Brain microvascular endothelial cell (primary cell): ENCODE results near the gene RUNX1.
A peak's percentile ranks its signal among the peaks of the same experiment; 100 is the strongest.

Experiments
- DNase-seq: peaks from one replicate; pipeline ENCODE4 v3.0.0-alpha.2; 2020
- H3K27ac ChIP-seq: fragments of 250-450 bp; sonication (Bioruptor Pico); 2 replicates; pipeline ENCODE4 v1.5.1; 2020; ENCODE audit warnings: mild to moderate bottlenecking, moderate library complexity
- H3K27me3 ChIP-seq: fragments of 250-450 bp; sonication (Bioruptor Pico); replicated peaks from 2 replicates; pipeline ENCODE4 v1.5.1; 2020; ENCODE audit warnings: mild to moderate bottlenecking
- H3K36me3 ChIP-seq: fragments of 250-450 bp; sonication (Bioruptor Pico); replicated peaks from 2 replicates; pipeline ENCODE4 v1.5.1; 2020; ENCODE audit warnings: mild to moderate bottlenecking
- H3K4me3 ChIP-seq: 2 replicates; pipeline ENCODE4 v1.5.1; 2011; ENCODE audit warnings: low read depth, mild to moderate bottlenecking, control low read depth, low read length, moderate library complexity
- in situ Hi-C: cut with HindIII; loops from 2 replicates; pipeline ENCODE4 v1.10.0; 2017; ENCODE audit warnings: low sequenced_read_pairs, low pct_ligation_motif_present
- TF ChIP-seq, protein P1 (sequence below): IDR thresholded peaks from 2 replicates; pipeline ENCODE4 v1.5.1; 2011; ENCODE audit warnings: low read depth, mild to moderate bottlenecking, moderate library complexity, low read length, control low read depth, inconsistent platforms; ENCODE audit errors: missing control alignments

The RUNX1 gene

DNA sequence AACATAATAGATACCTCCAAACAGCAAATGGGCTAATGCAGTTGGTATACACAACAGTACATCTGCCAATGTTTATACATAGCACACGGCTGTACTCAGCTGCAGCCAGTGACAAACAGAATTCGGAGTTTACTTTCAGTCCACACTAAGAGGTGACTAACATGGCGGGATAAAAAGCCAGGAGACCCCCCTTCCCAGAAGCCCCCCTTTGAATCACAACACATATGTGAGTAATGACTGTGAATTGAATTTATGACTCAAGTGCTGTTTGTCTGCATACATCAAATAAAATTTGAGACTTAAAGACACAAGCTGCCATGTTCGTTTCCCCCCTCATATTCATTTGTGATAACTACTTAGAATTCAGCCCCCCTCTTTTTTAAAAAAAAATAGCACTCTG lies 113.2 kb downstream of the RUNX1 start:
- no peak overlapping the region for H3K4me3 ChIP-seq
- TF ChIP-seq, protein P1, sequence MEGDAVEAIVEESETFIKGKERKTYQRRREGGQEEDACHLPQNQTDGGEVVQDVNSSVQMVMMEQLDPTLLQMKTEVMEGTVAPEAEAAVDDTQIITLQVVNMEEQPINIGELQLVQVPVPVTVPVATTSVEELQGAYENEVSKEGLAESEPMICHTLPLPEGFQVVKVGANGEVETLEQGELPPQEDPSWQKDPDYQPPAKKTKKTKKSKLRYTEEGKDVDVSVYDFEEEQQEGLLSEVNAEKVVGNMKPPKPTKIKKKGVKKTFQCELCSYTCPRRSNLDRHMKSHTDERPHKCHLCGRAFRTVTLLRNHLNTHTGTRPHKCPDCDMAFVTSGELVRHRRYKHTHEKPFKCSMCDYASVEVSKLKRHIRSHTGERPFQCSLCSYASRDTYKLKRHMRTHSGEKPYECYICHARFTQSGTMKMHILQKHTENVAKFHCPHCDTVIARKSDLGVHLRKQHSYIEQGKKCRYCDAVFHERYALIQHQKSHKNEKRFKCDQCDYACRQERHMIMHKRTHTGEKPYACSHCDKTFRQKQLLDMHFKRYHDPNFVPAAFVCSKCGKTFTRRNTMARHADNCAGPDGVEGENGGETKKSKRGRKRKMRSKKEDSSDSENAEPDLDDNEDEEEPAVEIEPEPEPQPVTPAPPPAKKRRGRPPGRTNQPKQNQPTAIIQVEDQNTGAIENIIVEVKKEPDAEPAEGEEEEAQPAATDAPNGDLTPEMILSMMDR = no peak
- DNase-seq = no peak
- no peaks in the 10 kb centered on the region for H3K36me3 ChIP-seq
- H3K27me3 ChIP-seq = no peaks in the 10 kb centered on the region
- H3K27ac ChIP-seq = no peak overlapping the region
- in situ Hi-C loops = no loop called here

DNA sequence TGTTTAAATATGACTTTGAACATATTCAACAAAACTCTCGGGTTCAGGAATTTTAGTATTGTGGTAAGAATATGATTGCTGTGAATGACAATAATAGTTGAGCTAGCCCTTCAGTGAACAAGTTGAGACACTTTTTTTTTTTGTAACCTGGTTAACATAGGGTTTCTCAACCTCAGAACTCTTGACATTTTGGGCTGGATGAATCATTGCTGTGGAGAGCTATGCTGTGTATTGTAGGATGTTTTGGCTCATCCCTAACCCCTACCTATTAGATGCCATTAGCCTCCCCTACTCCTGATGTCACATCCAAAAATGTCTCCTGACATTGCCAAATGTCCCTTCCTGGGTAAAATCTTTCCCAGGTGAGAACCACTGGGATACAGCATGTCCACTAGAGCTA lies 113.7 kb downstream of the RUNX1 start:
- H3K4me3 ChIP-seq = no peak overlapping the region
- in situ Hi-C loops = no loop called here
- TF ChIP-seq, protein P1 = no peak
- no peak overlapping the region for H3K27ac ChIP-seq
- no peaks in the 10 kb centered on the region for H3K27me3 ChIP-seq
- H3K36me3 ChIP-seq = no peaks in the 10 kb centered on the region
- no peak for DNase-seq

DNA sequence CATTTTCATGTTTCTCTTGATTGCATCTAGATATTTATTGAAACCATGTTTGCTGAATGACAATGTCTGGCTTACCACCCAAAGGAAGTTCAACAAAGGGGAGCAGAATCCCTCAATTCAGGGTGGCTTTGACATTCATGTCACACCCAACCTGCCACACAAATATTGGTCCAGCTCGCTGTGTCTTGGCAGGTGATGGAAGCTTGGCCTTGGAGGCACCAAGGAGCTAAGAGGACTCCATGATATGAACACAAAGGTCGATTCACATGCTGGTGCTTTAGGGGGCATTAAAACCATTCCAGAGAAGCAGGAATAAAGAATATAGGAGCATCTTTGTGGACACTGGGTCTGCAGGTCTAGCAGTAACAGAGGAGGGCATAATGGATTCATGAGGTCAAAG lies 114.8 kb downstream of the RUNX1 start:
- H3K4me3 ChIP-seq = no peak overlapping the region
- in situ Hi-C loops = no loop called here

DNA sequence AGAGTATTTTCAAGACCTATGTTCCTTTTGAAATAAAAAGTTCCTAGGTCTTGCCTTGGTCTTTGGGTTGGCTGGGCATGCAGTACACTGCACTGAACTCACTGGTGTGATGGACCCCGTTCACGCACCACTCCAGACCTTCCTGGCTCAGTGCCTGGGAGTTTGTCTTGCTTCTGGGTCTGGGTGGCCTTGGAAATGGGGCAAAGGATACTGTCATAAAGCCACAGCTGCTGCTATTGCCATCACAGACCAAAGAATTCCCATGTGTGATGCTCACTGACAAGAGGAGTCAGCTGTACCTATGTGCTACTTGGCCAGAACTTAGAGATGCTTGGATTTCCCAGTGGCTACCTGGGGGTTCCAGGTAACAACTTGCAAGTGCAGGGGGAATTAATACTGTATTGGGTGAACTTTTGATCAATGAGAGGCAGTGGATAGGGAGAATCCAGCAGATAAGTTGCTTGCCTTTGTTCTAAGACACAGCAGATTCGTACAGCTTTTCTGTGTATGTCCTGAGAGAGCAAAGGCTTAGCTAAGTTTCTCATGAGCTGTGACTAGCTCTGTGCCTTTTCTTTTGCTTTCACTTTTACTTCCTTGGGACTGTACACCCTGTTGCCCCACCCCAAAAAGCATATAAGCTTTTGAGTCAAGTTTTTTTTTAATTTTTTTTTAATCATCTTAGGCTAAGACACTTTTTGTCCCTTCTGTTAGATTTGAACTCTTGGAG lies 115.3 kb downstream of the RUNX1 start:
- no peak overlapping the region for H3K4me3 ChIP-seq
- in situ Hi-C loops = no loop called here
- H3K27me3 ChIP-seq = no peaks in the 10 kb centered on the region
- H3K27ac ChIP-seq = no peak overlapping the region
- no peaks in the 10 kb centered on the region for H3K36me3 ChIP-seq
- no peak for DNase-seq
- TF ChIP-seq, protein P1 = no peak

More for the DNA sequence above, 114.8 kb downstream of the RUNX1 start:
- H3K27me3 ChIP-seq = no peaks in the 10 kb centered on the region
- no peaks in the 10 kb centered on the region for H3K36me3 ChIP-seq
- H3K27ac ChIP-seq = no peak overlapping the region
- DNase-seq = no peak
- TF ChIP-seq, protein P1 = no peak

DNA sequence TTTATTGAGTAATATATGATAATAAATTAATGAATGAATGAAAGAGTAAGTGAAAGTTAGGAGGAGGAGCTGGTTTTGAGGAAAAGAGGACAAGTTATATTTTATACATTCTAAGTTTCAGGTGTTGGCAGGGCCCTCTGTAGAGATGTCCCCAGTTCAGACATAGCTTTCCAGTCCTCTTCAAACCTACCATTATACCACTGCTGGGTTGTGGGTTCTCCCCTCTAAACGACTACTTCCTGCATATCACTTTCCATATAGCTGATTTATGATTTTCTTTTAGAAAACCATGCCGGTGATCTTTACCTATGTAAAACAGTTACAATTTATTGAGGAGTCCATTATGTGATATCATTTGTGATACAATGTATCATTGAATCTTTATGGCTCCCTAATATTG lies 116.9 kb downstream of the RUNX1 start:
- H3K4me3 ChIP-seq = no peak overlapping the region
- H3K36me3 ChIP-seq = no peaks in the 10 kb centered on the region
- H3K27ac ChIP-seq = no peak overlapping the region
- no peak for DNase-seq
- TF ChIP-seq, protein P1 = no peak
- in situ Hi-C loops = no loop called here
- H3K27me3 ChIP-seq = no peaks in the 10 kb centered on the region

DNA sequence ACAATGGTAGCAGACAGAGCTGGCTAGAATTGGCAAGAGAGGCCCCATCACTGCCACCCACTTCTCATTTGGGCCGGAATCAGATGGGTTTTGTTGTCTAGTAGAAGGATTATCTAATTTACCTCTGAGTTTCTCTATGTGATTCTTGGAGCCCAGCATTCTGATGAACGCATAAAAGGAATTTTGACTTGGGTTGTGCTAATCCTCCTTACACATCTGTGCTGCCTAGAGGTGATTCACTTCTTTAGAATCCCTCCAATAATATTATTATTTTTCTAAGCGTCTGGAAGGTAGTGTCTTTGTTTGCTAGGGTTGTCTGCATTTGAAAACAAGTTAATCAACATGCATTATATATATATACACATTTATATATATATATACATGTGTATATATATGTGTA lies 118.1 kb downstream of the RUNX1 start:
- TF ChIP-seq, protein P1 = no peak
- no peaks in the 10 kb centered on the region for H3K27me3 ChIP-seq
- in situ Hi-C loops = no loop called here
- peak; percentile 73 for DNase-seq
- H3K27ac ChIP-seq = peak overlapping the region; percentile 79
- H3K36me3 ChIP-seq = no peaks in the 10 kb centered on the region
- H3K4me3 ChIP-seq = no peak overlapping the region
